KOPT-K1 (cell line): Measurements from ENCODE around the gene THADA.

Source experiments
- H3K27ac ChIP-seq: fragments of 200-600 bp; sonication (generic); 2 replicates; pipeline ENCODE4 v1.5.1; 2016; ENCODE audit warnings: antibody characterized with exemption, mild to moderate bottlenecking, low read depth, low read length; ENCODE audit not compliant: poor library complexity, severe bottlenecking
- H3K36me3 ChIP-seq: fragments of 200-600 bp; sonication (generic); 2 replicates; pipeline ENCODE4 v1.5.1; 2017; ENCODE audit warnings: antibody characterized with exemption, mild to moderate bottlenecking, low read length, moderate library complexity; ENCODE audit not compliant: insufficient read depth
- H3K9me3 ChIP-seq: fragments of 200-600 bp; sonication (generic); 2 replicates; pipeline ENCODE4 v1.5.1; 2017; ENCODE audit warnings: antibody characterized with exemption, low read length, mild to moderate bottlenecking; ENCODE audit not compliant: insufficient read depth, poor library complexity, severe bottlenecking

THADA gene

DNA sequence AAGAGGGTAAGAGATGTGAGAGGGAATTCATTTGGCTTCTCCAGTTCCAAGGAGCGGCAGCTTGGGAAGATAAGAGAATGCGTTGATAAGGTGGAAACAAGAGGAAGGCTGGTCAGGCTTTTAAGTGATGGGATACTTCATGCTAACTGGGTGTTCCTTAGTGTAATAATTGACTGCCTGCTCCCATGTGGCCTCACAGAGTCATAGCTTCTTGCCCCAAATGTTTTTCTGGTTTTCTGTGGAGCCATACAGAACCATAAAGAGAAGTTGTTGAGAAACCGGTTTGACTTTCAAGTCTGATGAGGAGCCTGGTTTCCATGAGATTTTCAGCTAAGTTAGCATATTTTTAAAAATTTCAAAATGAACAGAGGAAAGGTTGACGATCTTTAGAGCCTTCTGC, 272.0 kb downstream of the THADA start:
- no peak overlapping the region for H3K27ac ChIP-seq
- peaks cover 17% of the 10 kb centered on the region for H3K36me3 ChIP-seq
- no peaks in the 10 kb centered on the region for H3K9me3 ChIP-seq

GRCh38 chr2:43321446-43321845, 274.4 kb downstream of the THADA start:
- no peak overlapping the region for H3K27ac ChIP-seq
- H3K36me3 ChIP-seq = peaks cover 17% of the 10 kb centered on the region

DNA sequence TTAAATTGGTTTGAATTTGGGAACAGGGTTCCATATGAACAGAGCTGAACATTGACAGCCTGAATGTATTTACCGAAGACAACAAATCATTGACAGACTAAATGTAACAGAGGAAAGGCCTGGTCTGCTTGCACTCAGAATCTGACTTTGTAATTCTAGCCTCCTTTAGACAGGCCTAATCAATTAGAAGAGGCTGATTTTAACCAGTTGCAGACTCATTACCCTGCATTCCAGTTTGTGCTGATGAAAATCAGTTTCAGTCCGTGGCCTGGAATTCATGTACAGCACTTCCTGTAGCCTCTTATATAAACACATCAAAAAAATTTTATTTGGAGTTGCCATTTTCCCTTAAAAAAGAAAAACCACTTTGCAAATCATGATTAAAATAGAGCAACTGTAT, 276.3 kb downstream of the THADA start:
- Histone ChIP-seq H3K27ac (no peak overlapping the region), H3K36me3 (peaks cover 17% of the 10 kb centered on the region), H3K9me3 (no peaks in the 10 kb centered on the region)

More at GRCh38 chr2:43321446-43321845, 274.4 kb downstream of the THADA start:
- H3K9me3 ChIP-seq = no peaks in the 10 kb centered on the region

GRCh38 chr2:43318791-43319190, 277.0 kb downstream of the THADA start:
- Histone ChIP-seq H3K27ac (no peak overlapping the region), H3K36me3 (peaks cover 17% of the 10 kb centered on the region), H3K9me3 (no peaks in the 10 kb centered on the region)

DNA sequence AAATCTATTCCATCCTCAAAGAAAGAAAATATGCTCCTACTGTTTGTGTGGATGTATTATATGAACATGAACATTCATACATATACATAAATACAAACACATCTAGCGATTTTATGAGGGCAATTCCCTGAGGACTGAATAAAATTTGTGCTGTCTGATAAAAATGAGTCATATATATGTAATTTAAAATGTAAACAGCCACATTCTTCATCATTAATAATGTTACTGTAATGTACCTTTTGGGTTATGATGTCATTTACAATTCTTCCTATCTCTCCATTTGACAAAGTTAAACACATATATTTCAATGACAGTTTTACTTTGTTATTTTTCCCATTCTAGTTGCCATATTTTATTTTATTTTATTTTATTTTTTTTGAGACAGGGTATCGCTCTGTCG, 278.2 kb downstream of the THADA start:
- H3K36me3 ChIP-seq = peaks cover 17% of the 10 kb centered on the region
- H3K27ac ChIP-seq = no peak overlapping the region
- no peaks in the 10 kb centered on the region for H3K9me3 ChIP-seq

GRCh38 chr2:43317194-43317593, 278.6 kb downstream of the THADA start:
- Histone ChIP-seq H3K27ac (no peak overlapping the region), H3K36me3 (peaks cover 17% of the 10 kb centered on the region), H3K9me3 (no peaks in the 10 kb centered on the region)

DNA sequence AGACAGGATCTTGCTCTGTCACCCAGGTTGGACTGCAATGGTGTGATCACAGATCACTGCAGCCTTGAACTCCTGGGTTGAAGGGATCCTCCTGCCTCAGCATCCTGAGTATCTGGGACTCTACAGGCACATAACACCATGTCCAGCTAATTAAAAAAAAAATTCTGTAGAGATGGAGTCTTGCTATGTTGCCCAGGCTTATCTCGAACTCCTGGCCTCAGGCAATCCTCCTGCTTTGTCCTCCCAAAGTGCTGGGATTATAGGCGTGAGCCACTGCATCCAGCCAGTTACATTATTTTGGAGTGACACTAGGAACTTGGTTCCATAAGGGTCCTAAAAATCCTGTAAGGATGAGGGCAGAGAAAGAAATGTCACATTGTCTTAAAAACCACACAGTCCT, 280.4 kb downstream of the THADA start:
- no peaks in the 10 kb centered on the region for H3K9me3 ChIP-seq
- H3K36me3 ChIP-seq = peaks cover 15% of the 10 kb centered on the region
- H3K27ac ChIP-seq = no peak overlapping the region

DNA sequence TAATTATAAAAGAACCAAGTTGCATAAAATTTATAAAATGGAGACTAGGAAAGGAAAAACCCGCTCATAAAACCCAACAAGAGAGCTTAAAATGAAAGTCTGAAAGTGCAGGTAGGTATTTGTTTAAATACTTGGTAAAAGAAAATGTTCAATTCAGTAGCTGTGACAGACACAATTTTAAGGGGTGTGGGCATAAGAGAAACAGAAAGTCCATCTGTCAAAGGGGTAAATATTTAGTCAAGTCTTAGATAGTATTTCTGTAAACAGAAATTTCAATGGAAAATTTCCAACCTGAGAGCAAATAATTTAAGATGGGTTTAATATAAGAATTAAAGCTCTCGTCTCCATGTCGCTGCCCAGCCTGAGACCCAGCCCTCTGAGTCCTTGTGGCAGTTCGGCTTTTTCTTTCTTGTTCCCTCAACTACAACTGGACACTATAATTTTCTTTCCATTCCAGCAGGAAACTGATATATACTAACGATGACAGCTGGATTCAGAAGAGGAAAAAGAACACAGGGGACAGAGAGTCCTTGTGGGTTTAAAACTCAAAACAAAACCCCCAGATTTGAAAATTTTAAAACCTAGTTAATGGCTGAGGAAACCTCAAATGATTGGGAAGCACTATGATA, 281.4 kb downstream of the THADA start:
- H3K27ac ChIP-seq = no peak overlapping the region
- peaks cover 5% of the 10 kb centered on the region for H3K36me3 ChIP-seq
- no peaks in the 10 kb centered on the region for H3K9me3 ChIP-seq

DNA sequence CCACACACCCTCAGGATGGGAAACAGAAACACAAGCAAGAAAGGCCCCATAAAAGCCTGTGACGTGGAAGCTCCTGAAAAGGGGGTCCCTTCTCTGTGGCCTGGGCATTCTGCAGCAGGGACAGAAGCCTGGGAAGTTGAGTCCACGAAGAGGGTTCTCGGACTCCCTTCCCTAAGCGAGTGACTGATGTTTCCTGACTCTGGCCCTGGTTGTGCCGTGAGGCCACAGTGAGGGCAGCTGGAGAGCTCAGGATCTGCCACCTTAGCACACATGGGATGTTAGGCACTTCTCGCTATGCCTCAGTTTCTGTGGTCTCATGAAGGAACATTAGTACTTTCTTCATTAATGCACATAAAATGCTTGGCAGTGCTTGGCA, 282.2 kb downstream of the THADA start:
- Histone ChIP-seq H3K9me3 (no peaks in the 10 kb centered on the region), H3K36me3 (no peaks in the 10 kb centered on the region), H3K27ac (no peak overlapping the region)

GRCh38 chr2:43312755-43313641, 282.8 kb downstream of the THADA start:
- Histone ChIP-seq H3K27ac (no peak overlapping the region), H3K36me3 (no peaks in the 10 kb centered on the region), H3K9me3 (no peaks in the 10 kb centered on the region)

DNA sequence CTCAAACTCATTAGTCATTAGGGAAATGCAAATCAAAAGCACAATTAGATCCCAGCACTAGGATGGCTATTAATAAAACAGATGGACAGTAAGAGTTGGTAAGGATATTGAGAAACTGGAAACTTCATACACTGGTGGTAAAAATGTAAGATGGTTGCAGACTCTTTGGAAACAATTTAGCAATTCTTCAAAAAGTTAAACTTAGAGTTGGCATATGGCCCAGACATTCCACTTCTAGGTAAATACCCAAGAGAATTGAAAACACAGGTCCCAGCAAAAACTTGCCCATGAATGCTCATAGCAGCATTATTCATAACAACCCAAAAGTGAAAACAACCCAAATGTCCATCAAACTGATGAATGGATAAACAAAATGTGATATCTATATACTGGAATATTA, 284.6 kb downstream of the THADA start:
- H3K36me3 ChIP-seq = peaks cover 4% of the 10 kb centered on the region; the same call in 1 of the 2 replicates
- H3K27ac ChIP-seq = no peak overlapping the region
- H3K9me3 ChIP-seq = no peaks in the 10 kb centered on the region

DNA sequence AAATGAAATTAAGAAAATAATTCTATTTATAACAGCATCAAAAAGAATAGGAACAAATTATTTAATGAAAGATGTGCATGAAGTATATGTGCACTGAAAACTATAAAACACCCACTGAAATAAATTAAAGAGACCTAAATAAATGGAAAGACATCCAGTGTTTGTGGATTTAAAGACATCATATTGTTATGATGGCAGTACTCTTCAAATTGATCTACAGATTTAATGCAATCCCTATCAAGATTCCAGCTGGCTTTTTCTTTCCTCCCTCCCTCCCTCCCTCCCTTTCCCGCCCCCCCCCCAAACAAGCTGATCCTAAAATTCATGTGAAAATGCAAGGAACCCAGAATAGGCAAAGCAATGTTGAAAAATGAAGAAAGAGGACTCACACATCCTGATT, 285.9 kb downstream of the THADA start:
- no peaks in the 10 kb centered on the region for H3K9me3 ChIP-seq
- H3K36me3 ChIP-seq = peaks cover 5% of the 10 kb centered on the region; the same call in 1 of the 2 replicates
- H3K27ac ChIP-seq = no peak overlapping the region

DNA sequence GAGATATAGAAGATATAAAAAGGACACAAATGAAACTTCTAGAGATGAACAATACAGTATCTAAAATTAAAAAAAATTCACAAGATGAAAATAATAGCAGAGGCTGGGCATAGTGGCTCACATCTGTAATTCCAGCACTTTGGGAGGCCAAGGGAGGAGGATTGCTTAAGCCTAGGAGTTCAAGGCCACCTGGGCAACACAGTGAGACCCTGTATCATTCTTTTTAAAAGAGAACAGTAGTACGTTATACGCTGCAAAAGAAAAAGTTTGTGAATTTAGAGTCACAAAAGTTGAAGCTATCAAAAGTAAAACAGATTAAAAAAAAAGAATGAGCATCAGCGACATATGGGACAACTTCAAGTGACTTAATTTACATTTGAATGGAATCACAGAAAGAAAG, 287.9 kb downstream of the THADA start:
- H3K9me3 ChIP-seq = no peaks in the 10 kb centered on the region
- H3K27ac ChIP-seq = no peak overlapping the region
- H3K36me3 ChIP-seq = peaks cover 5% of the 10 kb centered on the region; the same call in 1 of the 2 replicates

DNA sequence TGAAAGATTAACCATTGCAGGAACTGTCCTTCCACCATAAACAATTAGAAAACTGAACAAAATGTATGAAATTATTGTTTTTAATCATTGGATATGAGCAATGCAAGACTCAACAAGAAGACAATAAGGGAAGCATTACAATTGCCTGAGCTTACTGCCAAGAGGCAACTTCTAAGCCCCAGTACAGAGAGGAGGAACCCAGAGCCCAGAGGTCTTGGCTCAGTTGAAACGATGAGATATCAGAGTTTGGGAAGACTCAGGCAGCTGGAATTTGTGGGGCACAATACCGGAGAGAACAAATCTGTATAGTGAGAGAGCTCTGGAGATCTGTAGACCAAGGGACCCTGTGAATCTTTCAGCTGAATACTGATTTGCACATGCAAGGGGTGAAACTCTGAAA, 288.8 kb downstream of the THADA start:
- H3K9me3 ChIP-seq = no peaks in the 10 kb centered on the region
- H3K36me3 ChIP-seq = peaks cover 5% of the 10 kb centered on the region; the same call in 1 of the 2 replicates
- no peak overlapping the region for H3K27ac ChIP-seq

DNA sequence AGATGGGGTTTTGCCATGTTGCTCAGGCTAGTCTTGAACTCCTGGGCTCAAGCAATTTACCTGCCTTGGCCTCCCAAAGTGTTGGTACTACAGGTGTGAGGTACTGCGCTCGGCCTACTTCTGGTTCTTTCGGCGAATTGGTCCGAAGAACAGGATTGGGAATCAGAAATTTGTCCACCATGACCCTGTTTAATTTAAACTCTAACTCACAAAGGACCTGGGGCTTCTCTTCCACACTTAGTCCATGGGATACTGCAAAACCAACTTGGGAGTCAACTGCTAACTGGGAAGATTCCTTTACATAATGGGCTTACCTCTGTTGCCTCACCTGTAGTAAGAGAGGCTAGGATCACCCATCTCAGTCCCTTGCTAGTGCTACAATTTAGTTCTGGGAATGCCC, 289.6 kb downstream of the THADA start:
- H3K36me3 ChIP-seq = peaks cover 5% of the 10 kb centered on the region; the same call in 1 of the 2 replicates
- H3K9me3 ChIP-seq = no peaks in the 10 kb centered on the region
- H3K27ac ChIP-seq = no peak overlapping the region

DNA sequence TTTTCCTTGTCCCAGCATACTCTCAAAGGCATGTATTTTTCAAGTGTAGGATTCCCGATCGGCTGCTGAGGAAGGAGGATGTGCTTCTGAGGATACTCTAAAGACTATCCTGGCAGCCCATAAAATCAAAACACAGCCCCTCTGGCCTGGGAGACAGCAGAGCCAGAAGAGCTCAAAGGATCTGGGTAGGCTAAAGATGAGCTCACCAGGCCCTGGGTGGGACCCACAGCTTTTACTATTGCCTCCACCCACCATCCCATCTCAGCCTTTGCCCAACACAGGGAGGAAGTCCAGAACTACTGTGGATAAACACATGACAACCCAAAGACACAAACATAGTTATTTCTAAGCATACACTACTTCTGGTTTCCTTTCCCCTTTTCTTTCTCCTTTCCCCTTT, 290.3 kb downstream of the THADA start:
- no peaks in the 10 kb centered on the region for H3K9me3 ChIP-seq
- peaks cover 5% of the 10 kb centered on the region; the same call in 1 of the 2 replicates for H3K36me3 ChIP-seq
- H3K27ac ChIP-seq = no peak overlapping the region
